Cardiac muscle cell (in vitro differentiated cells and primary cell): ENCODE measurements around the gene PABPC3. TPM values are rescaled to one million over a fixed set of nuclear protein-coding genes. Genes with fewer than 3 reads are reported as not detected.

Source experiments
- DNase-seq, 2 donors: peaks; one replicate each; pipeline versions ENCODE4 v3.0.0 to v3.0.0-alpha.2; 2010 to 2017; ENCODE audit warnings: low read depth in 1 of 2, low spot score in 1 of 2
- H3K27ac ChIP-seq: fragments of 200-600 bp; sonication (generic); 2 replicates; pipeline ENCODE4 v1.5.1; 2016
- H3K27me3 ChIP-seq: fragments of 200-600 bp; sonication (generic); 2 replicates; pipeline ENCODE4 v1.6.0; 2016; ENCODE audit warnings: control low read depth
- H3K36me3 ChIP-seq: fragments of 200-600 bp; sonication (generic); 2 replicates; pipeline ENCODE4 v1.5.1; 2016; ENCODE audit warnings: control low read depth
- H3K4me1 ChIP-seq: fragments of 200-600 bp; sonication (generic); 2 replicates; pipeline ENCODE4 v1.8.1; 2017; ENCODE audit warnings: low read depth, mild to moderate bottlenecking, mixed run types
- H3K4me3 ChIP-seq: fragments of 200-600 bp; sonication (generic); 2 replicates; pipeline ENCODE4 v1.5.1; 2016; ENCODE audit warnings: mild to moderate bottlenecking
- H3K9me3 ChIP-seq: fragments of 200-600 bp; sonication (generic); 2 replicates; pipeline ENCODE4 v1.5.1; 2017; ENCODE audit warnings: low read depth, mild to moderate bottlenecking, control low read depth
- polyA plus RNA-seq: library from polyadenylated mRNA; unstranded; fragments of >200 nt; fragmentation: Nextera tagmentation; extraction: Ambion mirVana; gene quantifications from 2 replicates; pipeline ENCODE4 v1.2.1, GENCODE V29; 2016
- total RNA-seq: library from RNA; depleted of rRNA; stranded (reverse); fragments of >200 nt; gene quantifications from 2 replicates; pipeline ENCODE4 v1.2.3, GENCODE V29; 2016
- TF ChIP-seq, protein P1 (sequence below): IDR thresholded peaks from 2 replicates; pipeline ENCODE4 v1.5.1; 2012; ENCODE audit warnings: low read depth, mild to moderate bottlenecking, low read length

The PABPC3 gene
- total RNA-seq (0.04 TPM in 1 of 2 replicates, not detected in the other), polyA plus RNA-seq (0.06 TPM in 1 of 2 replicates, not detected in the other)

GRCh38 chr13:25095851-25096453, at the start of gene PABPC3:
PABPC3 (plus strand) TSS chr13:25096136; CDS start chr13:25096199, 63 bp downstream.
- no peak within 1 kb of the TSS for H3K4me3 ChIP-seq
- peak in 1 of 2 donors; percentile 33 for DNase-seq
- TF ChIP-seq, protein P1, sequence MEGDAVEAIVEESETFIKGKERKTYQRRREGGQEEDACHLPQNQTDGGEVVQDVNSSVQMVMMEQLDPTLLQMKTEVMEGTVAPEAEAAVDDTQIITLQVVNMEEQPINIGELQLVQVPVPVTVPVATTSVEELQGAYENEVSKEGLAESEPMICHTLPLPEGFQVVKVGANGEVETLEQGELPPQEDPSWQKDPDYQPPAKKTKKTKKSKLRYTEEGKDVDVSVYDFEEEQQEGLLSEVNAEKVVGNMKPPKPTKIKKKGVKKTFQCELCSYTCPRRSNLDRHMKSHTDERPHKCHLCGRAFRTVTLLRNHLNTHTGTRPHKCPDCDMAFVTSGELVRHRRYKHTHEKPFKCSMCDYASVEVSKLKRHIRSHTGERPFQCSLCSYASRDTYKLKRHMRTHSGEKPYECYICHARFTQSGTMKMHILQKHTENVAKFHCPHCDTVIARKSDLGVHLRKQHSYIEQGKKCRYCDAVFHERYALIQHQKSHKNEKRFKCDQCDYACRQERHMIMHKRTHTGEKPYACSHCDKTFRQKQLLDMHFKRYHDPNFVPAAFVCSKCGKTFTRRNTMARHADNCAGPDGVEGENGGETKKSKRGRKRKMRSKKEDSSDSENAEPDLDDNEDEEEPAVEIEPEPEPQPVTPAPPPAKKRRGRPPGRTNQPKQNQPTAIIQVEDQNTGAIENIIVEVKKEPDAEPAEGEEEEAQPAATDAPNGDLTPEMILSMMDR, result no peak

DNA sequence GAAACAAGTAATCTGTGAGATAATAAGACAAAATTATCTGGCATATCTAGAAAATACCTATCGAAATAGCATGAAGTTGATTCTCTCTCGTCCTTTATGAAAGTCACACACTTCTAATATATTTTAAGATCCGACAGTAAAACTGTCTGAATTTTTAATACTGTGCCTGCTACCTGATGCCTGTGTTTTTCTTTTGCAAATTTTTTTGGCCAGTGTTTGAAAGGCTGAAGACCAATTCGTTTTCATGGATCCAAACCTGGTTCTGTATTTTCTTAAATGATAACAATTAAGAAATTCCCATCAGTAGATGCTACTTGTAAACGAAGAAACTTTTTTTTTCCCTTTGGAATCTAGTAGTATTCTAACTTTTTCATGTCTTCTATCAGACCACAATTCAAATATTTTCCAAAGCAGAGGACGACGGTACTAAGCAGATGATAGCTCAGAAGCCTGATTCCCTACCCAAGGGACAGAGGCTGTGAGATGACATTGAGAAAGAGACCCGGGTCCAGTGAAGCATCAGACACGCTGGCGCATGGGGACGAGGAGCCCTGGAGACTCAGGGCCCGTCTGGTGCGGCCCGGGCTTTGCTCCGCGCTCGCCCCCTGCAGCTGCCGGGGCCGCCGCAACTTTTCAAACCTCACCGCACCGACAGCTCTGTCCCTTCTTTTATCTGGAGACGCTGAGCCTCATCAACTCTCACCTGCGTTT, 49.5 kb upstream of the PABPC3 start:
- no peaks in the 10 kb centered on the region for H3K4me1 ChIP-seq
- H3K27me3 ChIP-seq, result peaks cover 23% of the 10 kb centered on the region
- H3K9me3 ChIP-seq, result no peaks in the 10 kb centered on the region
- H3K4me3 ChIP-seq, result peak overlapping the region; percentile 30
- TF ChIP-seq, protein P1, result no peak
- DNase-seq, result peak in 1 of 2 donors; percentile 51
- no peaks in the 10 kb centered on the region for H3K36me3 ChIP-seq
- H3K27ac ChIP-seq, result no peak overlapping the region

More at GRCh38 chr13:25095851-25096453, at the start of gene PABPC3:
- Histone ChIP-seq H3K27ac (no peak within 1 kb of the TSS), H3K36me3 (no peaks in the 10 kb centered on the region), H3K27me3 (no peaks in the 10 kb centered on the region), H3K4me1 (no peaks in the 10 kb centered on the region), H3K9me3 (no peaks in the 10 kb centered on the region)

DNA sequence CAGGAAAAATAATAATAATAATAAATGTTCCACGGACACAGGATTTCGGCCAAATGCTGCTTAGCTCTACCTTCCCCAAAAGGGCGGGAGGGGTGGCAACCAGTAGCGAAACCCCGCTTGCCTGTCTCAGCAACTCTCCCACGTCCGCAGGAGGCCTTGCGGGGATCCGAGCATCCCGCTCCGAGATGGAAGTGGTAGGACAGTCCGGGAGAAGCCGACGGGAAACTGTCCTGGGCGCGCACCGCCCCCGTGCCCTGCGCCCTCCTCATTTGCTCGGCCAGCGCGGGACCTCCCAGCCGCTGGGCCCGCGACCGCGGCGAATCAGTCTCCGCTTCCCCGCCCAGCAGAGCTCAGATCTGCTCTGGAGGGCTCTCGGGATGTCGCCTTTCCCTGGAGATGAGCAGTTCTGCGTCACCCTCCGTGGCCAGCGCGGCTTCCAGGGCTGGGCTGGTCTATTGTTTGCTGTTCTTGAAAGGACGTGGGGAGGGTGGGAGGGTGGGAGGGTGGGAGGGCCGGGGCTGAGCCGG, 48.9 kb upstream of the PABPC3 start:
- Histone ChIP-seq H3K4me1 (no peaks in the 10 kb centered on the region), H3K27me3 (peaks cover 23% of the 10 kb centered on the region), H3K36me3 (no peaks in the 10 kb centered on the region), H3K27ac (no peak overlapping the region), H3K9me3 (no peaks in the 10 kb centered on the region), H3K4me3 (peak overlapping the region; percentile 30)
- DNase-seq, result peak; percentile 4 to 71
- TF ChIP-seq, protein P1, result no peak

DNA sequence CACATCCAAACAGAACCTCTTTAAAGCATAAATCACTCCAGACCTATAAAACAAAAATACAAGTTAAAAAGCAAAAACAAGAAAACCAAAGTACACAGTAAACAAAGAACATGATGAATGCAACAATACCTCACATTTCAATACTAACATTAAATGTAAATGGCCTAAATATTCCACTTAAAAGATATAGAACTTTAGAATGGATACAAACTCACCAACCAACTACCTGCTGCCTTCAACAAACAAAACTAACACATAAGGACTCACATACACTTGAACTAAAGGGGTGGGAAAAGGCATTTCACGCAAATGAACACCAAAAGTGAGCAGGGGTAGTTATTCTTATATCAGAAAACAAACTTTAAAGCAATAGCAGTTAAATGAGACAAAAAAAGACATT, 44.9 kb upstream of the PABPC3 start:
- H3K36me3 ChIP-seq, result no peaks in the 10 kb centered on the region
- H3K27me3 ChIP-seq, result peaks cover 11% of the 10 kb centered on the region
- no peak overlapping the region for H3K4me3 ChIP-seq
- H3K9me3 ChIP-seq, result no peaks in the 10 kb centered on the region
- H3K27ac ChIP-seq, result no peak overlapping the region
- H3K4me1 ChIP-seq, result no peaks in the 10 kb centered on the region
- no peak for DNase-seq
- TF ChIP-seq, protein P1, result no peak

- H3K36me3 ChIP-seq, result no peaks in the 10 kb centered on the region
- no peak for DNase-seq
- H3K4me1 ChIP-seq, result no peaks in the 10 kb centered on the region
- H3K4me3 ChIP-seq, result no peak overlapping the region
- TF ChIP-seq, protein P1, result no peak
- no peaks in the 10 kb centered on the region for H3K9me3 ChIP-seq
- H3K27me3 ChIP-seq, result no peaks in the 10 kb centered on the region
- no peak overlapping the region for H3K27ac ChIP-seq
Measured at GRCh38 chr13:25059166-25059565, 36.8 kb upstream of the PABPC3 start.
